ENCODE results near the gene SPTLC1. TPM values are rescaled to one million over a fixed set of nuclear protein-coding genes. Genes with fewer than 3 reads are reported as not detected.

SPTLC1 gene
- 58.3 to 73.7 TPM (median 63.5 TPM) in 5 replicates for total RNA-seq (2022; extraction: Qiagen RNA extraction; ENCODE audit: low read depth)

GRCh38 chr9:92115071-92115858 lies at the start of gene SPTLC1:
Gene SPTLC1, minus strand, starts transcription at chr9:92115413. Its CDS starts 43 bp downstream, at chr9:92115370.

Other genes with a start within 250 kb of the SPTLC1 start
- gene ROR2, start 165.2 kb downstream of the SPTLC1 start, total RNA-seq (2022; extraction: Qiagen RNA extraction; ENCODE audit: low read depth): 0.67 to 2.2 TPM (median 1.5 TPM) in 5 replicates
- 92.8 to 118 TPM (median 101 TPM) in 5 replicates for gene IARS1, start 178.3 kb upstream of the SPTLC1 start, total RNA-seq (2022; extraction: Qiagen RNA extraction; ENCODE audit: low read depth)
- 27.3 to 38.4 TPM (median 32.8 TPM) in 5 replicates for gene NOL8, start 209.9 kb upstream of the SPTLC1 start, total RNA-seq (2022; extraction: Qiagen RNA extraction; ENCODE audit: low read depth)
- gene CENPP, start 210.5 kb upstream of the SPTLC1 start, total RNA-seq (2022; extraction: Qiagen RNA extraction; ENCODE audit: low read depth): 3.7 to 10.2 TPM (median 6.5 TPM) in 5 replicates